Calu3 (cell line): ENCODE data around the gene PLEKHG3. TPM values are rescaled to one million over a fixed set of nuclear protein-coding genes. Genes with fewer than 3 reads are reported as not detected.

Source experiments
- BruUV-seq: library from RNA; stranded (reverse); fragments of 400-500 nt; replicated peaks from 2 replicates; lab custom pipeline; 2021; lab: Mats Ljungman, UMichigan
- CTCF ChIA-PET: fragments of 300-600 bp; sonication (Branson Sonifier 250); formaldehyde crosslinking; loops from one replicate; lab custom pipeline; 2022; ENCODE audit warnings: antibody characterized with exemption; lab: Charles Lee
- DNase-seq: peaks from one replicate; pipeline ENCODE4 v3.0.0; 2022
- H3K27ac Mint-ChIP-seq: one replicate; pipeline ENCODE4 v1.8.0; 2022; ENCODE audit warnings: mixed read lengths; ENCODE audit not compliant: unreplicated experiment
- H3K27me3 Mint-ChIP-seq: one replicate; pipeline ENCODE4 v1.8.0; 2022; ENCODE audit warnings: mixed read lengths; ENCODE audit not compliant: unreplicated experiment
- H3K36me3 Mint-ChIP-seq: one replicate; pipeline ENCODE4 v1.8.0; 2022; ENCODE audit warnings: mild to moderate bottlenecking, moderate library complexity, mixed read lengths; ENCODE audit not compliant: insufficient read depth, unreplicated experiment
- H3K4me1 Mint-ChIP-seq: one replicate; pipeline ENCODE4 v1.8.0; 2022; ENCODE audit warnings: mild to moderate bottlenecking, low read depth, mixed read lengths; ENCODE audit not compliant: unreplicated experiment
- H3K4me3 Mint-ChIP-seq: one replicate; pipeline ENCODE4 v1.8.0; 2022; ENCODE audit warnings: mild to moderate bottlenecking, low read depth, moderate library complexity, mixed read lengths; ENCODE audit not compliant: unreplicated experiment
- H3K9me3 Mint-ChIP-seq: one replicate; pipeline ENCODE4 v1.8.0; 2022; ENCODE audit warnings: low read depth, mixed read lengths; ENCODE audit not compliant: unreplicated experiment
- intact Hi-C: fragments of 100-400 bp; cut with micrococcal nuclease; formaldehyde crosslinking; loops from one replicate; pipeline ENCODE4 v1.10.0; 2022; ENCODE audit not compliant: unreplicated experiment
- total RNA-seq: library from RNA; stranded (reverse); gene quantifications from 2 replicates; pipeline ENCODE4 v1.2.3, GENCODE V29; 2022
- TF ChIP-seq, protein P1 (sequence below): fragments of 200-600 bp; IDR thresholded peaks from one replicate; pipeline ENCODE4 v1.8.0; 2022; ENCODE audit warnings: antibody characterized with exemption; ENCODE audit not compliant: unreplicated experiment

PLEKHG3 gene
- total RNA-seq, 1 experiment from 2014 or later, result 39.0 TPM

DNA sequence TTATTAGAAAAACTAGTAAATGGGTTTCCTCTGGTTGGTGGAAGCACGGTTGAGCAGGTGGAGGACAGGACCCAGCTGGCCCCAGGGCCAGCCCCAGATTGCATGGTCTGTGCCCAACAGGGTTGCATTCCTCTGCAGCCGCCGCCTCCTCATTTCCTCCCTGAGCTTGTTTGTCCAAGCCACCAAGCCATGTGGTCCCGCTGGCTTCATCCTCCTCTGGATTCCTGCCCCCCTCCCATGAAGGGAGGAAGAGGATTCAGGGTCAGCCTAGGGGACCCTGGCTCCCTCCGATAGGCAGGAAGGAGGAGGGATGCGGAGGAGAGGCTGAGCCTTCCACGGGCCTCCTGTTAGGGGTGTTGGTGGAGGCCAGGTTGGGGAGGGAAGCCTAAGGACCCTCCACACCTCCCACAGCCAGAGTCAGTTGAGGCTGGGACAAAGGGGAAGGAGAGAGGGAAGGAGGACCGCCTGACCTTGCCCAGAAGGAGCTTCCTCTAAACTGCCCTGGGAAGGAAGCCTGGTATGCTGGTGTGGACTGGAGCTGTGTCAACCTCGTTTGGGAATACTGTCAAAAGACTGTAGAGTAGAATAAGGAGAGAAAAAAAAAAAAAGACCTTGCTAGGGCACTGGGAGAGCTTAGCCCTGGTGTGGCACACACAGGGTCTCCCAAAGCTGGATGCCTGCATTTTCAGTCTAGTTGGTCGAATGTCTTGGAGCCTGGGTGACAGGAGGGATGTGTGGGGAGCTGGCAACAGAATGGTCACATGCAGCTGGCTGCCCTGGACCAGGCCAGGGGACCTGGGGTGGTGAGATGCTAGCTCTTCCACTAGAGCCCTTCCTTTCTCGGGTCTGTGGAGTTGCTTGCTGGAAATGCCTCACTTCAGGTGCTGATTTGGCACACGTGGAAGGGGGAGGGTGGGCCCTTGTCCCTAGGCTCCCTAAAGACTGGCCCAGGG, 42.4 kb downstream of the PLEKHG3 start:
- no TSS peak for BruUV-seq

DNA sequence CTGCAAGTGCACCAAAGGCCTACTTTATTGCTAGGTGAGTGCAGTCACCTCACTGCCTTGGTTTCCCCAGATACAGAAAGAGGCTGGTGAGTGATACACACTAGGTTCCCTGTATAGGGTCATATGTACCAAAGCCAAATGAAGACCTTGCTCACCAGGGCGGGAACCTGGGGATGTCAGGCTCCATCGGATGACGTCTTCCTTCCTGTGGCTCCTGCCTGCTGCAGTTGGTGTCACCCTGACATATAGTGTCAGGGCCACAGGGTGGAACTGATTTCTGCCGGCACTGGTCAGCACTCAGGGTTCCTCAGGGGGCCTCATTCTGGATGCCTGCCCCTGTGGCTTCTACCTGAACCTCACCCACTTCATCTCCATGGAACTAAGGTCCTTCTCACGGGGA, 43.1 kb downstream of the PLEKHG3 start:
- Mint-ChIP-seq H3K4me3 (no peak overlapping the region), H3K9me3 (no peaks in the 10 kb centered on the region), H3K4me1 (no peaks in the 10 kb centered on the region), H3K27ac (no peak overlapping the region), H3K27me3 (no peaks in the 10 kb centered on the region), H3K36me3 (peaks cover 24% of the 10 kb centered on the region)
- no TSS peak for BruUV-seq
- intact Hi-C loops, result no loop called here
- TF ChIP-seq, protein P1, sequence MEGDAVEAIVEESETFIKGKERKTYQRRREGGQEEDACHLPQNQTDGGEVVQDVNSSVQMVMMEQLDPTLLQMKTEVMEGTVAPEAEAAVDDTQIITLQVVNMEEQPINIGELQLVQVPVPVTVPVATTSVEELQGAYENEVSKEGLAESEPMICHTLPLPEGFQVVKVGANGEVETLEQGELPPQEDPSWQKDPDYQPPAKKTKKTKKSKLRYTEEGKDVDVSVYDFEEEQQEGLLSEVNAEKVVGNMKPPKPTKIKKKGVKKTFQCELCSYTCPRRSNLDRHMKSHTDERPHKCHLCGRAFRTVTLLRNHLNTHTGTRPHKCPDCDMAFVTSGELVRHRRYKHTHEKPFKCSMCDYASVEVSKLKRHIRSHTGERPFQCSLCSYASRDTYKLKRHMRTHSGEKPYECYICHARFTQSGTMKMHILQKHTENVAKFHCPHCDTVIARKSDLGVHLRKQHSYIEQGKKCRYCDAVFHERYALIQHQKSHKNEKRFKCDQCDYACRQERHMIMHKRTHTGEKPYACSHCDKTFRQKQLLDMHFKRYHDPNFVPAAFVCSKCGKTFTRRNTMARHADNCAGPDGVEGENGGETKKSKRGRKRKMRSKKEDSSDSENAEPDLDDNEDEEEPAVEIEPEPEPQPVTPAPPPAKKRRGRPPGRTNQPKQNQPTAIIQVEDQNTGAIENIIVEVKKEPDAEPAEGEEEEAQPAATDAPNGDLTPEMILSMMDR, result no peak
- CTCF ChIA-PET, result no interaction called here
- no peak for DNase-seq

More for the DNA sequence above, 42.4 kb downstream of the PLEKHG3 start:
- CTCF ChIA-PET, result interaction anchor here (0.5 kb wide), 1 partner anchor 155 kb away, joined by 3 read pairs; no protein-coding TSS in a partner anchor
- intact Hi-C loops, result no loop called here
- H3K27ac Mint-ChIP-seq, result no peak overlapping the region
- no peaks in the 10 kb centered on the region for H3K9me3 Mint-ChIP-seq
- H3K4me3 Mint-ChIP-seq, result no peak overlapping the region
- H3K36me3 Mint-ChIP-seq, result peaks cover 20% of the 10 kb centered on the region
- TF ChIP-seq, protein P1, result no peak
- H3K27me3 Mint-ChIP-seq, result no peaks in the 10 kb centered on the region
- no peak for DNase-seq
- H3K4me1 Mint-ChIP-seq, result no peaks in the 10 kb centered on the region

DNA sequence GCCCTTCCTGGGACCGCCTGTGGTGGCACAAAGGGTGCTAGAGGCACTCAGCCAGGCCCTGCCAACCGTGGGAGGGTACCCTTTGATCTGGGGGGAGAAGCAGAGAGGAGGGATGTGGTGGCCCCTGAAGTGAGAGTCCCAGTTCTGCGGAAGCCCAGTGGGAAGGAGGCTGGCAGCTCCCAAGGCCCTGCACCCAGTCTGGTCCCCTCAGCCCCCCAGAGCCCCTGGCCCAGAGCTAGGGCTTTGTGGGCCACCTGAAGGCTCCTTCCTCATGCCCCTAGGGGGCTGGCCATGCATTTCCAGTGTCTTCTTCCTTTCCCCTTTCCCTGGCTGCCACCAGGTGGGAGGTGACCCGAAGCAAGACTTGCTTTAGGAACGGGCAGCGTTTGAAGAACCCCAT, 44.3 kb downstream of the PLEKHG3 start:
- CTCF ChIA-PET, result no interaction called here
- Mint-ChIP-seq H3K9me3 (no peaks in the 10 kb centered on the region), H3K4me1 (no peaks in the 10 kb centered on the region), H3K36me3 (peaks cover 20% of the 10 kb centered on the region), H3K27ac (no peak overlapping the region), H3K27me3 (no peaks in the 10 kb centered on the region), H3K4me3 (no peak overlapping the region)
- no TSS peak for BruUV-seq
- TF ChIP-seq, protein P1, result no peak
- DNase-seq, result no peak
- intact Hi-C loops, result no loop called here

DNA sequence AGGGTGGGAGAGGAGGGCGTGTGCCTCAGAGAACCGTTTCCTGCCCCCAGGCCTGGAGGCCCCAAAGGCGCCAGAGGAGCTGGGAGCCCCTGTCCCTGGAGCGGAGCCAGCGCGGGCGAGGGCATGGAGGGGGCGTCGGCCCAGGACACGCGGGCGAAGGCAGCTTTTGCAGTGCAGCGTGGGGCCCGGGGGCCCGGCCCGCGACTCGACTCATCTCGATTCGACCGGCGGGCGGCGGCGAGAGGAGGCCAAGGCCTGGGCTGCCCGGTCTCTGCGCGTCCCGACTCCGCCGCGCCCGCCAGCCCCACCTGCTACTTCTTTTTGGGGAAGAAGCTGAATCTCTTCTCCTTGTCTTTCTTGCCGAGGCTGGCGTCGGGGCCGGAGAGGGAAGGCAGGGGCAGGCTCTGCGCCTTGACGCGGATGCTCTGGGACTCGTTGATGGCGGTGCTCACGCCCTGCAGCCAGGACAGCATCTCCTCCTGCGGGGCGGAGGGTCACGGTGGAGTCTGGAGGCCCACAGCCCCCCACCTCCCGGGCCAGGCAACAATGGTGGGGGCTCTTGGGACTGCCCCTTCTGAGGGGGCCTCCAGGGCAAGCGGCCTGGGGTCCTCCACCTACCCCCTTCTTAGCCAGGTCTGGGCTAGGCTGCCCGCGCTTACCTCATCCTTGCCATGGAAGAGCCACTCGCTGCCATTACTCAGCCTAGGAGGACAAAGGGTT, 44.9 kb downstream of the PLEKHG3 start:
- no TSS peak for BruUV-seq
- TF ChIP-seq, protein P1, result no peak
- H3K9me3 Mint-ChIP-seq, result no peaks in the 10 kb centered on the region
- H3K27me3 Mint-ChIP-seq, result no peaks in the 10 kb centered on the region
- intact Hi-C loops, result no loop called here
- H3K4me3 Mint-ChIP-seq, result no peak overlapping the region
- H3K27ac Mint-ChIP-seq, result no peak overlapping the region
- H3K36me3 Mint-ChIP-seq, result peaks cover 20% of the 10 kb centered on the region
- no peaks in the 10 kb centered on the region for H3K4me1 Mint-ChIP-seq
- CTCF ChIA-PET, result interaction anchor here (1.1 kb wide), 1 partner anchor 50 kb away, joined by 3 read pairs; no protein-coding TSS in a partner anchor
- no peak for DNase-seq
